ENCODE results near the gene PRMT2.
"Not testable (repeated sequence)": the region's sequence is repeated elsewhere in the genome, so short reads cannot be mapped to it uniquely, and the experiment has no call there.

The PRMT2 gene

DNA sequence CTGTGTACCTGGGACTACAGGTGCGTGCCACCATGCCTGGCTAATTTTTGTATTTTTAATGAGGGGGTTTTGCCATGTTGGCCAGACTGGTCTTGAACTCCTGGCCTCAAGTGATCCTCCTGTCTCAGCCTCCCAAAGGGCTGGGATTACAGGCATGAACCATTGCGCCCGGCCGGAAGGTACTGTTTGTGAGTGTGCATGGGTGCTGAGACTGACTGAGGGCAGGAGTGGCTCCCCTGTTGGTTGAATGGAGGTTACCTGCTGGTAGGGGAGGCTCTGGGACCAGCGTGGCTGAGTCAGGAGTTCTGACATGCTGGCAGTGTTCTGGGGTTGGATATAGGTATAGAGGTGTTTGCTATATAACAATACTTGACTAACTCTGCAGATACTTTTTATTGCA is 10.4 kb downstream of the PRMT2 start:
- no peak for DNase-seq

DNA sequence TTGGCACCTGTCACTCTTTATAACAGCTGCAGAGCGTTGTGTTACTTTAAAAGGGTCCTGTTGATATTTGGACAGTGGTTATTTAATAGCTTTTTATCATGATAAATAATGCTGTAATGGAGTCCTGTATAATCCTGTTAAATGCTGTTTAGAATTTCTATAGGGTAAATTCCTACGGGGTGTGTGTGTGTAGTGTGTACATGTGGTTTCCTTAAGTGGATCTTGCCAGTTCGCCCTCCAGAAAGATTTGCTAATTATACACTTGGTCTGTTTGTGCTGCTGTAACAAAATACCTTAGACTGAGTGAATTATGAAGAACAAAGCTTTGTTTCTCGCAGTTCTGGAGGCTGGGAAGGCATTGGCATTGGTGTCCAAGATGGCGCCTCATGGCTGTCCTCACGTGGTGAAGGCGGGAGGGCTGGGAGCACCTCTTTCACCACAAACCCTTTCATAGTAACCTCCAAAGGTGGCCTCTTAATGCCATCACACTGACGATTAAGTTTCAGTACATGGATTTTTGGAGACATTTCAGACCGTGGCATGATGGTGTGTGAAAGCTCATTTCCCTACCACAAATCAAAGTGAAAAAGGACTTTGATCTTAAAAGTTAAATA is 11.2 kb downstream of the PRMT2 start:
- DNase-seq, result no peak

DNA sequence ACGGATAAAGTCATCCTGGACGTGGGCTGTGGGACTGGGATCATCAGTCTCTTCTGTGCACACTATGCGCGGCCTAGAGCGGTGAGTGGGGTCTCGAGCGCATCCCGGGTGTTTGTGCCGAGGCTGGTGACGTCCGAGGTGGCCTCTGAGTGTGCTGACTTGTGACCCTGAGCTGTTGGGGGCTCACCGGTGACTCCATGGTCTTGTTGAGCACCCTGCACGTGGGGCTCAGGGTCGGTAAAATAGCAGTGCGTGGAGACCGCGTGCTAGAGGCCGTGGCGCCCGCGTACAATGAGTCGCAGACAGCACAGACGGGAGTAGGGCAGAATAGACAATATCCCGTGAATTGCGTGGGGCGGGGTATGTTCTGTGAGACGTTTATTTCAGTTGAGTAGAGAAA is 13.1 kb downstream of the PRMT2 start:
- no peak for DNase-seq

DNA sequence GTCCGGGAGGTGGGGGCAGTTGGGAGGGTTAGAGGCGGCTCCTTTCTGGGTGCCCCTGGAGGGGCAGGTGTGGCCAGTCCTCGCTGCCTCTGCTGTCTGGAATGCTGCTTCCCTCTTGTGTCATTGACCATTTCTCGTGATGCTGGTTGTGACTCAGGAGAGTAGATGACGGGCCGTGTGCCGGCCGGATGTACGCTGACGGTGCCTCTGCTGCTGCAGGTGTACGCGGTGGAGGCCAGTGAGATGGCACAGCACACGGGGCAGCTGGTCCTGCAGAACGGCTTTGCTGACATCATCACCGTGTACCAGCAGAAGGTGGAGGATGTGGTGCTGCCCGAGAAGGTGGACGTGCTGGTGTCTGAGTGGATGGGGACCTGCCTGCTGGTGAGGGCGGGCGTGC is 13.9 kb downstream of the PRMT2 start:
- no peak for DNase-seq

DNA sequence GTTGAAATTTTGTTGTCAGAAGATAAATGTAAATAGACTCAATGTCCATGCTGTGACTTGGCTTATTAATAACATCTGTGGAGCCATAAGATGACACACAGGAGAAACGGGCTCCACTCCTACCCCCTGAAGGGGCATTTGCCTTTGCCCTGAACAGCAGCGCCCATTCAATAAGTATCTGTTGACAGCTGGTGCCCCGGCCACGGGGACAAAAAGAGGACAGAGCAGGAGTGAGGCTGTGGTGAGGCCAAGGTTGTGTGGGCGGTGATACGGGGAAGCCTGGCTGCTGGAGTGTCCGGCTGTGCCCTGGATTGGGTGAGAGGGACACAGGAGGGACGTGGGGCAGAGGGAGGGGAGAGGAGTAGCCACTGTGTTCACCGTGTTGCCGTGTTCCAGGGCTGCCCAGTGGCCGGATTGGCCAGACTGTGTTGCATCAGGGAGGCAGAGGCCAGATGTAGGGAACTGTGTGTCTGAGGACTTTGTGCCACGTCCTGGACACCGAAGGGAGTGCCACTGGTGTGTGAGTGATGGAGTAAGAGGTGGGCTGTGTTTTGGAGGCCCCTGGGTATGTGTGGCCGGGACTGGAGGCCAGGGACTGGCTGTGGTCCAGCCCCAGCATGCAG is 15.1 kb downstream of the PRMT2 start:
- no peak for DNase-seq

DNA sequence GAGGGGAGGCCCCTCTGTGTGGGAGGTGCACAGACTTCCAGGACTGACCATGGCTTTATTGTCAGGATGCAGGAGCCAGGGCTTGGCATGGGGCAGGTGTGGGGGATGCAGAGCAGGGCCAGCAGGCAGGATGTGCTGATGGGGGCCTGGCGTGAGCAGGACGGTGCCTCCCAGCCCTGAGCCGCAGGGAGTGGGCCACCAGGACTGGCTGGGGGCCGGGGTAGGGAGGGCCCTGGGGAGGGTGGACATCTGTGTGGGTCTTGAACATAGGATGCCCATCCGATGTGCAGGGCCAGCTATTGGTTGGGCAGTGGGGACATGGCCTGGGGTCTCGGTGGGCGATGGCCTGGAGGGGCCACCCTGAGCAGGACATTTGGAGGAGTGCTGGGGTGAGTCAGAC is 15.6 kb downstream of the PRMT2 start:
- no peak for DNase-seq

DNA sequence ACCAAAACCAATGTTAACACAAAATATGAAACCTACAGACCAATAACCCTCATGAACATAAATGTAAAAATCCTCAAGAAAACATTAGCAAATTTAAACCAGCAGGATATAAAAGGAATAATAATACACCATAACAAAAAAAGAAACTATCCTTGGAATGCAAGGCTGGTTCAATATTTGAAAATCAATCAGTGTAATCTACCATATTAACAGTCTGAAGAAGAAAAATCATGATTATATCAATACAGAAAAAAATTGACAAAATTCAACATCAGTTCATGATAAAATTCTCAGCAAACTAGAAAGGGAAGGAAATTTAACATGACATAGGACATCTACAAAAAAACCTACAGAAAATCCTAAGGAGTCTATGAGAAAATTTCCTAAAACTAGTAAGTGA is 19.8 kb downstream of the PRMT2 start:
- no peak for DNase-seq

DNA sequence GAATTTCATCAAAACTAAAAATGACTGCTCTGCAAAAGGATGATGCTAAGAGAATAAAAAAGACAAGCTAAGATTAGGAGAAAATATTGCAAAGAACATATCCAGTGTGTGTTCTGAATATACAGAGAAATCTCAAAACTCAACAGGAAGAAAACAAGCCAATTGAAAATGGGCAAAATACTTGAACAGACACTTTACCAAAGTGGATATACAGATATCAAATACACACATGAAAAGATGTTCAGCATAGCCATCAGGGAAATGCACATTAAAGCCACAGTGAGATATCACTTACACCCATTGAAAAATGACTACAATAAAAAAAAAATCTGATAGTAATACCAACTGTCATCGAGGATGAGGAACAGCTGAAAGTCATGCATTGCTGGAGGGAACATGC is 21.3 kb downstream of the PRMT2 start:
- no peak for DNase-seq

DNA sequence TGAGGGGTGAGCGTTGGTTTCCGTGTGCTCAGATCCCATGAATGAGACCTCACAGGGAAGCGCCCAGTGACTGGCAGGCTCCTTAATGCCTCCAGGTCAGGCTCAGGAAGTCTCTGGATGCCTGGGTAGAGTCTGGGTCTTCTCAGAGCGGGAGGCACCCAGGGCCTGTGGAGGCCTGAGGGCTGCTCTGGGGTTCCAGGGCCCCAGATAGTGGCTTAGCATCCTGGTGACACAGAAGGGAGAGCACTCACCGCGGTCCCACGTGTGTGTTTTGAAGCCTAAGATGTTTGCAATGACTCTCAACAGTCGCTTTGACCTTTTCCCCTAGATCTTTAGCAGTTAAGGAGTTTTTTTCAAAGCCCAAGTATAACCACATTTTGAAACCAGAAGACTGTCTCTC is 25.0 kb downstream of the PRMT2 start:
- no peak for DNase-seq

DNA sequence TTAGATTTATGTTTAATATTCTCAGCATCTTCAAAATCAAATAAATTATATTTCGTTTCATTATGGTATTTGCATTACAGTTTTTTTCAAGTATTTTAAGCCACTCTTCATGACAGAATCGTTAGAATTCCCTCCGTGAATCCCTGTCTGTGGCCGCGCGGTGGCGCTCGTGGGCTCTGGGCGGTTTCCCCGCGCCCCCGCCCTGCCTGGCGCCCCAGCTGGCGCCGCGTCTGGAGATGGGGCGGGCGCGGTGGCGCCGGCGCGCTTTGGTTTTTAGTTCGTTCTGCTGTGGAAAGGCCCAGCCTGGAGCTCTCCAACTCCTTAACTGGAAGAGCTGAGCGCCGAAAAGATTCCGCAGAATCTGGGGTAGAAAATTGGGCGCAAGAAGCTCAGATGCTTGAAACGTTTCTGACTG is 25.7 kb downstream of the PRMT2 start:
- no peak for DNase-seq

DNA sequence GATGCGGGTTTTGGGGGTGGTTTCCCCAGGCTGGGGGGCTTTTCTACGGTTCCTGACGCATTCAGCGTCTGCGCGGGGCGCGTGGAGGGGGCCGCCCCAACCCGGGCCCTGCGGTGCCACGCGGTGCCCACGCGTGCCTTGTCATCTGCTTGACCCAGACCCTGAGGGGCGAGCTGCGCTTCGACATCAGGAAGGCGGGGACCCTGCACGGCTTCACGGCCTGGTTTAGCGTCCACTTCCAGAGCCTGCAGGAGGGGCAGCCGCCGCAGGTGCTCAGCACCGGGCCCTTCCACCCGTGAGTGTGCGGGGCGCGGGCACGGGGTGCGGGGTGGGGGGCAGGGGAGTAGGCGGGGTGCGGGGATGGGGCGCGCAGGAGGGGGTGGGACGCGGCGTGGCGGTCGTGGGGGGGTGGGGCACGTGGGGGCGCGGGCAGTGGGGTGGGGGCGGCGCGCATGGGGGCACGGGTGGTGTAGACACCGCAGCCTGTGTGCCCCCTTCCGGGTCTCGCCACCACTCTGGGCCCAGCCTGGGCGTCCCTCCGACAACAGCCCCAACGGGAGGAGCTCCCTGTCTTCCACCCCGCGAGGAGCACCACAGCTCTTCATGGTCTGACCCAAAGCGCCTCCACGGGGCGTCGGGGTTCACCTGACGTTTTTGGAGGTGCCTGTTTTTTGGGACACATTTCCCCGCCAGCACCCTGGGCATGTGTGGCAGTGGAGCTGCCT is 26.3 kb downstream of the PRMT2 start:
- no peak for DNase-seq

DNA sequence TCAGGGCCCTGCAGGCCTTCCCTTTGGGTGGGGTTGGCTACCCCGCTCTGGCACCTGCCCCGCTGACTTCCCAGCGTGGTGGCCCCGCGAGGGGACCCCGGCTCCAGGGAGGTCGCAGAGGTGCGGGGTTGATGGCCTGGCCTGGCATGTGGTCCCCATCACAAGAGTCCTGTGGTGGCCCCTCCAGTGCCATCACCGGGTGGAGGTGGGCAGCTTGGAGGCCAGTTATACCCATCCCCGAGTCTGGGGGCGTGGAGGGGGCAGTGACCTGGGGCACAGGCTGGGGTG is 26.8 kb downstream of the PRMT2 start:
- no peak for DNase-seq

DNA sequence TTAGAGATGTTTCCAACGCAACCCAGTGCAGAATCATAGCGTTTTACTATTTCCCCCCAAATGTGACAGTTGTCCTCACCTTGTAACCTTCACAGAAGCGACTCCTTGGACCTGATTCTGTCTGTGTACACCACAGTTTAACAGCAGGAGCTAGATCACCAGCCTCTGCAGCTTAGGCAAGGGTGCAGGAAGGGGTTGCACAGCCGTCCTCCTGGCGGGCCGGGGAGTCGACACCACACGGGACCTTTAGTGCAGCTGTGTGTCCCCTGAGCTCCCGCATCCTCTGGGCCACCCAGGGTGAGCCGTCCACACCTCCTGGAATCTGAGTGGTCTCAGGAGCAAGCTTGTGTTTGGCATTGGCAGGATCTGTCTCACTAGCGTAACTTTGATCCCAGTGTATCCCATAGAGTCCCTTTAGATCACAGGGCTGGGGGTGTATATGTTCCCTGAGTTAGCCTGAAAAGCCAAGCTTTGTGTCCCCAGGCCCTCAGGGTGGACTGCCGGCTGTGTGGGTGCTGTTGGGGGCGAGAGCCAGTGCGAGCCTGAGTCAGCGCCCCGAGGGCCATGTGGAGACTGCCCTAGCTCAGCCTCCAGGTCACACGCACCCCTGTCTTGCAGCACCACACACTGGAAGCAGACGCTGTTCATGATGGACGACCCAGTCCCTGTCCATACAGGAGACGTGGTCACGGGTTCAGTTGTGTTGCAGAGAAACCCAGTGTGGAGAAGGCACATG is 27.5 kb downstream of the PRMT2 start:
- no peak for DNase-seq

DNA sequence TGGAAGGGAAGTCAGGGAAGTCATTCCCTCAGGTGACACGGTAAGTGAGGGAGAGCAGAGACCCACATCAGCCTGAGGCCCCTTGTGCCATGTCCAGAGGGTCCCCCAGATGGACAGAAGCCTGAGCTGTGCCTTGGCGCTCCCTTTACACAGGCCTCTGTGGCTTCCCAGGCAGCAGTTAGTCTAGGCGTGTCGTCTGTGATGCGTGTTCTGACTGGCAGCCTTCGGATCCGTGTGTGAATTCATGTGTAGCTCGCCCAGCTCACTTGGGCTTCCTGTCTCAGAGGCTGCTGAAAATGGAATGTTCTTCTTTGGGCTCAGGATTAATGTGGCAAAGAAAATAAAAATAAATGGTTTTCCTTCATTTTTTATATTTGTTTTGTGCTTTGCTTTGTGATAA is 28.3 kb downstream of the PRMT2 start:
- DNase-seq, result no peak

DNA sequence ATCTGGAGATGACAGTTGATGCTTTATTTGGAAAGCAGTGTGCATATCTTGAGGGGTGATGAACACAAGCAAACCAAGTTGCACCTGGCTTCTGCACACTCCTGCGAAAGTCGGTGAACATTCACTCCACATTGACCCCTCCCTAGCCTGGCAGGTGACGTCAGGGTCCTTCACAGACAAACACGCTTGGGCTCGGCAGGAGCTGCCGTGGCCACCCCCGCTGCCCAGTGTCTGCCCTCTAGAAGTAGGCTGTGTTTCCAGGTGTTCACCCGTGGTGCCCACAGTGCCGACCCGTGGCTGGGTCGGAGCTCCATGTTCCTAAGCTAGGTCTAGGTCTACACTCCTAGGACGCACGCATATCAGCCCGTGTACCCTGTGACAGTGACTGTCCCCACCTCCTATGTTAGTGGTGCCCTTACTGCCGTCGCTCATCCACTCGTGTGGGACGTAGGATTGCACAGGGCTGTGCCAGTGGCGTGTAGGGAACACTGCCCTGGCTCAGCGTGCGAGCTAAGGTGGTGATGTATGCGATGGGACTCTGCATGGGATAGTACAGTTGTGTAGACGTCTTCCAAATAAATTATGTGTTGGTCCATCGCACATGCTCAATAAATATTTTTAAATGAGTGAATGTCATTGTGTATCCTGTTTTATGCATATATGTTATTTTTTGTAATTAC is 29.0 kb downstream of the PRMT2 start:
- no peak for DNase-seq

DNA sequence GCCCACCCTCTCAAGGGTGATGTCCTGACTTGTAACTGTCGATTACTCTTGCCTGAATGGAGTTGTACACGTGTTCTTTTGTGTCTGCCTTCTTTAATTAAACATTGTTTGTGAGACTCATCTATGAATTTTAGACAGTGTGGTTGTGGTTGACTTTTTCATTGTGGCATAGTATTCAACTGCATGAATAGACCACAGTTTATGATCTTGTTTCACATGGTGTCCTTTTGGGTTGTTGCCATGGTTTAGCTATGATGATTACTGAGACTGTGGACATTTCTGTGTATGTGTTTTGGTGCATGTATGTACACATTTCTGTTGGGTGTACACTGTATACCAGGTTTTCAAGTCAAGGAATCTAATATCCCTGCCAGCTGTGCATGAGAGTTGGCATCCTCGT is 30.1 kb downstream of the PRMT2 start:
- DNase-seq, result no peak

DNA sequence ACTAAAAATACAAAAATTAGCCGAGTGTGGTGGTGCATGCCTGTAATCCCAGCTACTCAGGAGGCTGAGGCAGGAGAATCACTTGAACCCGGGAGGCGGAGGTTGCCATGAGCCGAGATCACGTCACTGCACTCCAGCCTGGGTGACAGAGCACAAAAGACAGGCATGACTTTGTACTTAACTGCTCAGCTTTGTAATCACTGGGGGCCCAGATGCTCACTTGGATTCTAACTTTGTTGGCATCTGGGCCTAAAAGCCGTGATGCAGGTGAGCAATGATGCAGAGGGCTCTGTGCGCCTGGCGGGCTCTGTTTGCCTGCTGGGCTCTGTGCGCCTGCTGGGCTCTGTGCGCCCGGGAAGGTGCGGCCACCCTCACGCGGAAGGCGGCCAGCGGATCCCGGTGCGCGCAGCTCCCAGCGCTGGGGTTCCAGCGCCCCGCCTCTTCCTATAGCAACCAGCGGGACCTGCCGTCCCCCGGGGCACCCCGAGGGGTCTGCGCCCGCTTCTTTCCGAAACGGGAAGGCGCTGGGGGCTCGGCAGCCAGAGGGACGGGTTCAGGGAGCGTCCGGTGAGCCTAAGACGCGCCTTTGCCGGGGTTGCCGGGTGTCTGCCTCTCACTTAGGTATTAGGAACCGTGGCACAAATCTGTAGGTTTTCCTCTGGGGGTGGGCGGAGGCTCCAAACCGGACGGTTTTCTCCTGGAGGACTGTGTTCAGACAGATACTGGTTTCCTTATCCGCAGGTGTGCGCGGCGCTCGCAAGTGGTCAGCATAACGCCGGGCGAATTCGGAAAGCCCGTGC is 31.7 kb downstream of the PRMT2 start:
- peak; percentile 48 for DNase-seq

DNA sequence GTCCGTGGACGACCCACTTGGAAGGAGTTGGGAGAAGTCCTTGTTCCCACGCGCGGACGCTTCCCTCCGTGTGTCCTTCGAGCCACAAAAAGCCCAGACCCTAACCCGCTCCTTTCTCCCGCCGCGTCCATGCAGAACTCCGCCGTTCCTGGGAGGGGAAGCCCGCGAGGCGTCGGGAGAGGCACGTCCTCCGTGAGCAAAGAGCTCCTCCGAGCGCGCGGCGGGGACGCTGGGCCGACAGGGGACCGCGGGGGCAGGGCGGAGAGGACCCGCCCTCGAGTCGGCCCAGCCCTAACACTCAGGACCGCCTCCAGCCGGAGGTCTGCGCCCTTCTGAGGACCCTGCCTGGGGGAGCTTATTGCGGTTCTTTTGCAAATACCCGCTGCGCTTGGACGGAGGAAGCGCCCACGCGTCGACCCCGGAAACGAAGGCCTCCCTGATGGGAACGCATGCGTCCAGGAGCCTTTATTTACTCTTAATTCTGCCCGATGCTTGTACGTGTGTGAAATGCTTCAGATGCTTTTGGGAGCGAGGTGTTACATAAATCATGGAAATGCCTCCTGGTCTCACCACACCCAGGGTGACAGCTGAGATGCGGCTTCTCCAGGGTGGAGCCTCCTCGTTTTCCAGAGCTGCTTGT is 32.4 kb downstream of the PRMT2 start:
- DNase-seq, result peak; percentile 63

DNA sequence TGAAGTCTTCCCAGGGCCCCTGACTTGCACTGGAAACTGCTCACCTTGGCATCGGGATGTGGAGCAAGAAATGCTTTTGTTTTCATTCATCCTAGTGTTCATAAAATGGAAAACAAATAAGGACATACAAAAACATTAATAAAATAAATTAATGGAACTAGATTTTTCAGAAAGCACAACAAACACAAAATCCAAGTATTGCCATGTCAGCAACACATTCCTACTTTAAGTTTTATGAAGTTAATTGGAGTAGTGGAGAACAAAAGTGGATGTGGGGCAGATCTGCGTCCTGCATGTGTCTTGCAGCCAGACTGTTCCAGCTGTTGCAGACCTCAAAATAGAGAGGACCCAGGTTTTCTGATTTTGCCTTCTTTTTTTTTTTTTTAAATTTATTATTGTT is 32.9 kb downstream of the PRMT2 start:
- no peak for DNase-seq

DNA sequence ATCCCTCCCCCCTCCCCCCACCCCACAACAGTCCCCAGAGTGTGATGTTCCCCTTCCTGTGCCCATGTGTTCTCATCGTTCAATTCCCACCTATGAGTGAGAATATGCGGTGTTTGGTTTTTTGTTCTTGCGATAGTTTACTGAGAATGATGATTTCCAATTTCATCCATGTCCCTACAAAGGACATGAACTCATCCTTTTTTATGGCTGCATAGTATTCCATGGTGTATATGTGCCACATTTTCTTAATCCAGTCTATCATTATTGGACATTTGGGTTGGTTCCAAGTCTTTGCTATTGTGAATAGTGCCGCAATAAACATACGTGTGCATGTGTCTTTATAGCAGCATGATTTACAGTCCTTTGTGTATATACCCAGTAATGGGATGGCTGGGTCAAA is 33.4 kb downstream of the PRMT2 start:
- DNase-seq, result not testable (repeated sequence)

DNA sequence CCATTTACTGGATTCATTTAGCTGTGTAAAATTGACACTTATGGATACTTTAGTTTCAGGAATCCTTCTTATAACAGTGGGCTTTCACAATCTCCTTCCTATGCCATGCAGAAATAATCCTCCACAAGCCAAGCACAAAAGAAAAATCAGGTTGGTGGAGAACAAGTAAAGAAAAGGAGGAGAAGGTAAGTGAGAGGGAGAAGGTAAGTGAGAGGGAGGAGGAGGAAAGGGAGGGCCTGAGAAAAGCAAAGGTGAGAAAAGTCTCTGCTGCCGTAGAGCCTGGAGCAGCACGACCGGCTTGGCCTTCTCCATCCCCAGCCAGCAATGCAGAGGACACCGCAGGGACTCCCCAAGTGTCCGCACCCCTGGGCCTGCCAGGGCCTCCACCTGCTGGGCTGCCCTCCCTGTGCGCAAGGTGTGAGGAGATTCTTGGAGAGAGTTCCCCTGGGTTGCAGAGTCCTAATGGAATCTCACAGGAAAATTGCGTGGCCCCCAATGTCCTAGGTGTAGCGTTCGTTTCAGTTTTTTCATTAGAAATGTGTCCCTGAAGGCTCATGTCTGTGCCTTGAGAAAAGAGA is 39.0 kb downstream of the PRMT2 start:
- no peak for DNase-seq
